ENCODE measurements around the gene B9D2.

B9D2 gene

DNA sequence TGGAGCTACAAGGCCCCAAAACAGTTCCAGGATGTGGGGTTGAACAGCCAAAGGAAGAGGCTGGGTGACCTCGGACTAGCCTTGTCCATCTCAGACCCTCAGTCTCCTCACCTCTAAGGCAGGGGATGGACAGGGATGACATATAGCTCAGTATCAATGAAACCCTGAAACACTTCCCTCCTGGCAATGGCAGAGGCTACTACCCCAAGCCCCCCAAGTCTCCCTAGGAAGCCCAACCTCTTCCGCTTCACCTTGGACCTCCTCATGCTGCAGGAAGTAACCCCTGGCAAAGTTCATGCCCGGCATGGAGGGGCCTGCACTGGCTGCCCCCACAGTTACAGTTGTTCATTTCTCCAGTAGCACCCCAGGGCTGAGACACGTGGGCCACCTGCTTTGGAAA lies 43.4 kb downstream of the B9D2 start:
- no peak for DNase-seq (ENCODE audit: low read depth)
- H3K4me3 ChIP-seq (ENCODE audit: low read depth, low read length) = no peak overlapping the region
- TF ChIP-seq, protein P1, sequence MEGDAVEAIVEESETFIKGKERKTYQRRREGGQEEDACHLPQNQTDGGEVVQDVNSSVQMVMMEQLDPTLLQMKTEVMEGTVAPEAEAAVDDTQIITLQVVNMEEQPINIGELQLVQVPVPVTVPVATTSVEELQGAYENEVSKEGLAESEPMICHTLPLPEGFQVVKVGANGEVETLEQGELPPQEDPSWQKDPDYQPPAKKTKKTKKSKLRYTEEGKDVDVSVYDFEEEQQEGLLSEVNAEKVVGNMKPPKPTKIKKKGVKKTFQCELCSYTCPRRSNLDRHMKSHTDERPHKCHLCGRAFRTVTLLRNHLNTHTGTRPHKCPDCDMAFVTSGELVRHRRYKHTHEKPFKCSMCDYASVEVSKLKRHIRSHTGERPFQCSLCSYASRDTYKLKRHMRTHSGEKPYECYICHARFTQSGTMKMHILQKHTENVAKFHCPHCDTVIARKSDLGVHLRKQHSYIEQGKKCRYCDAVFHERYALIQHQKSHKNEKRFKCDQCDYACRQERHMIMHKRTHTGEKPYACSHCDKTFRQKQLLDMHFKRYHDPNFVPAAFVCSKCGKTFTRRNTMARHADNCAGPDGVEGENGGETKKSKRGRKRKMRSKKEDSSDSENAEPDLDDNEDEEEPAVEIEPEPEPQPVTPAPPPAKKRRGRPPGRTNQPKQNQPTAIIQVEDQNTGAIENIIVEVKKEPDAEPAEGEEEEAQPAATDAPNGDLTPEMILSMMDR (IDR thresholded peaks at IDR 0.05; ENCODE audit: control insufficient read depth, extremely low read depth, insufficient read depth) = no peak

DNA sequence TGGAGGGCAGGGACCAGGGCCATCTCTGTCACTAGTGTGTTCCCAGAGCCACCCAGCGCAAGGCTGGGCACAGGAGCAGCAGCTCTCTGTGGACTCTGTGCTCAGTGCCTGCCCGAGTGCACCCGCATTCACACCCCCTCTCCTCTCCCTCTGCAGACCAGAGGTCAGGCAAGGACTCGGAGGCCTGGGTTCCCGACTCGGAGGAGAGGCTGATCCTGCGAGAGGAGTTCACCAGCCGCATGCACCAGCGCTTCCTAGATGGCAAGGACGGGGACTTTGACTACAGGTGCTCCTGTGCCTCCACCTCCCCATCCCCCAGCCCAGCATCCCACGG lies 43.8 kb downstream of the B9D2 start:
- no peak for DNase-seq (ENCODE audit: low read depth)

DNA sequence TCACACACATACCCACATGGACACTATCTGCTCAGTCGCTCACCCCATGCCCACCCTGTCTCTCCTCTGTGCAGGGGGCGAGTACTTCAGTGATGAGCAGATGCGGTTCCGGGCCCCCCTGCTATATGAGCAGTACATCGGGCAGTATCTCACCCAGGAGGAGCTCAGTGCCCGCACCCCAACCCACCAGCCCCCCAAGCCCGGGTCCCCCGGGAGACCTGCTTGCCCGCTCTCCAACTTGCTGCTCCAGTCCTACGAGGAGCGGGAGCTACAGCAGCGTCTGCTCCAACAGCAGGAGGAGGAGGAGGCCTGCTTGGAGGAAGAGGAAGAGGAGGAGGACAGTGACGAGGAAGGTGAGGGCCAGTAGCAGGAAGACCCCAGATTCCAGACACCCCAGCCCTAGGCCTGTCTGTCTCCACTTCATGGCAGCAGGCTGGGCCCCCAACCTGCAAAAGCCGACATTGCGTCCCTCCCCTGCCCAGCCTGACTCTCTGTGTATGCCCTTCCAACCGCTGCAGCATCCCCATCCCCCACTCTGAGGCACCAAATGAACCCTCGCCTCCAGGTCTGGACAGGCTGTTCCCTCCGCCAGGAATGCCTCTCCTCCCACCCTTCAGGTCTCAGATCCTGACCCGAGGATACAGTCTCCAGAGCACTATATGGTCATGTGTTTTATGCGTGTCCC lies 44.3 kb downstream of the B9D2 start:
- TF ChIP-seq, protein P1 (IDR thresholded peaks at IDR 0.05; ENCODE audit: control insufficient read depth, extremely low read depth, insufficient read depth) = no peak
- no peak for DNase-seq (ENCODE audit: low read depth)
- H3K4me3 ChIP-seq (ENCODE audit: low read depth, low read length) = no peak overlapping the region

More for the DNA sequence above, 43.8 kb downstream of the B9D2 start:
- TF ChIP-seq, protein P1 (IDR thresholded peaks at IDR 0.05; ENCODE audit: control insufficient read depth, extremely low read depth, insufficient read depth) = no peak
- H3K4me3 ChIP-seq (ENCODE audit: low read depth, low read length) = no peak overlapping the region

DNA sequence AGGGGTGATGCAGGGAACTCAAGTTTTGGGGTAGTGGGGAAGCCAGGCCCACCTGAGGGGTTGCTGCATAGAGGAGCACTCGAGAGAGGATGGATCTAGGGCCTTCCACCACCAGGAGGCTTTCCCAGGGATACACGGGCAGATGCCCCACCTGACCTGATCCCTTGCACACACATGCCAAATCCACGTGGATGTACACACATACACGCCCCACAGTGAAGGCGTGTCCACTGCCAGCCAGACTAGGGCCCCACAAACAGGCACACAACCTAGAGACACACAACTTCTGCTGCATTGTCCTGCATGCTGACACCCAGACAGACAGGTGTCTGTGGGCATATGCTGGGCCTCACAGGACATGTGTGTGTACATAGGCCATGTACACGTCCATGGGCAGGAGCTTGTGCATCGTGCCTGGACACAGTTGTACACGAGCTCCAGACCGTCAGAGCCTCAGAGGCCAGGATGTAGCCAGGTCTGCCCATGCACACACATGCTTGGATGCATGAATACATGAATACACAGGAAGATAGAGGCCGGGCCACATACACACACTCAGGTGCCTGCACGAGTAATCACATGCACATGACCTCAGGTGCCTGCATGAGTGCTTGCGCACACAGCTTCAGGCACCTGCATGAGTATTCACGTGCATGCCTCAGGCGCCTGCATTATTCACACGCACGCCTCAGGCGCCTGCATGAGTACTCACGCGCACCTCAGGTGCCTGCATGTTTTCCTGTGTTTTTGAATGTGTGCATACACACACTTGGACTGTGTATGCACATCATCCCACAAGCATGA lies 45.1 kb downstream of the B9D2 start:
- no peak for DNase-seq (ENCODE audit: low read depth)
- H3K4me3 ChIP-seq (ENCODE audit: low read depth, low read length) = no peak overlapping the region
- TF ChIP-seq, protein P1 (IDR thresholded peaks at IDR 0.05; ENCODE audit: control insufficient read depth, extremely low read depth, insufficient read depth) = no peak

DNA sequence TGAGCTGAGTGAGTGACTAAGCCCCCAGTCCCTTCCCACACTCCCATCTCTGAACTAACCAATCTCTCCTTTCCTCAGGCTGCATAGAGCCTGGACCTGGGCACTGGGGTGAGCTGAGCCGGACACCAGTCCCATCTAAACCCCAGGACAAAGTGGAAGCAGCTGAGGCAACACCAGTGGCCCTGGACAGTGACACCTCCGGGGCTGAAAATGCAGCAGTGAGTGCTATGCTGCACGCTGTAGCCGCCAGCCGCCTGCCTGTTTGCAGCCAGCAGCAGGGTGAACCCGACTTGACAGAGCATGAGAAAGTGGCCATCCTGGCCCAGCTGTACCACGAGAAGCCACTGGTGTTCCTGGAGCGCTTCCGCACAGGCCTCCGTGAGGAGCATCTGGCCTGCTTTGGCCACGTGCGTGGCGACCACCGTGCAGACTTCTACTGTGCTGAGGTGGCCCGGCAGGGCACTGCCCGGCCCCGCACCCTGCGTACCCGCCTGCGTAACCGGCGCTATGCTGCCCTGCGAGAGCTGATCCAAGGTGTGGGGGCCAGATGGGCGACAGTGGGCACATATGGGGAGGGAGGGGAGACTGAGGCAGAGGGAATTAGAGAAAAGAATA lies 47.5 kb downstream of the B9D2 start:
- TF ChIP-seq, protein P1 (IDR thresholded peaks at IDR 0.05; ENCODE audit: control insufficient read depth, extremely low read depth, insufficient read depth) = no peak
- no peak overlapping the region for H3K4me3 ChIP-seq (ENCODE audit: low read depth, low read length)
- no peak for DNase-seq (ENCODE audit: low read depth)

DNA sequence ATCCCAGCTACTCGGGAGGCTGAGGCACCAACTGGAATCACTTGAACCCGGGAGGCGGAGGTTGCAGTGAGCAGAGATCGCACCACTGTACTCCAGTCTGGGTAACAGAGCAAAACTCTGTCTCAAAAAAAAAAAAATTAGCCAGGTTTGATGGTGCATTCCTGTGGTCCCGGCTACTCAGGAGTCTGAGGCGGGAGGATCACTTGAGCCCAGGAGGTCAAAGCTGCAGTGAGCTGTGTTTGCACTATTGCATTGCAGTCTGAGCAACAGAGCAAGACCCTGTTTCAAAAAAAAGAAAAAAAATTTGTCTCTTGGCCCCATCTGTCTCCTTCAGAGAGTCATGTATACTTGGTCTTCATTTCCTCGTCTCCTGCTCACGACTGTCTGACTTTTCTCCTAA lies 52.3 kb downstream of the B9D2 start:
- TF ChIP-seq, protein P1 (IDR thresholded peaks at IDR 0.05; ENCODE audit: control insufficient read depth, extremely low read depth, insufficient read depth) = no peak
- no peak for DNase-seq (ENCODE audit: low read depth)
- peak overlapping the region; percentile 67 for H3K4me3 ChIP-seq (ENCODE audit: low read depth, low read length)
